HG02970 (cell line): ENCODE data around the gene USP14.

ENCODE experiments used
- ATAC-seq: cut with Tn5 transposase; IDR thresholded peaks from one replicate; pipeline ENCODE4 v1.9.1; 2021; ENCODE audit warnings: mild to moderate bottlenecking, moderate library complexity, moderate number of reproducible peaks; ENCODE audit not compliant: unreplicated experiment, low FRiP score

The USP14 gene

DNA sequence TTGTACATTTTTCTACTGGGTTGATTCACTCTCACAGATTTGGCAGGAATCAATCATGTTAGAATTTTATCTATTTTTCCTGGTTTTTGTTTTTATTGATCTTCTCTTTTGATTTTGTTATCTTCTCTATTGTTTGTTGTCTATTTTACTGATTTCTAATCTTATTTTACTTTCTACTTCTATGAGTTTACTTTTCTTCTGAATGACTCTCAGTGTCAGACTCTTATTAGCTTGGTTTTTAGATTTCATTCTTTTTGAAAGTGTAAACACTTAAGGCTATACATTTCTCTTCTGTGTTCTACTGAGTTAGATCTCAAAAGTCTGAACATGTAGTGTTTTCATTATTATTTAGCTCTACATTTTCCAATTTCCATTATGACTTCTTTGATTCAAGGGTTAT, 62.4 kb downstream of the USP14 start:
- ATAC-seq, result no peak

GRCh38 chr18:225745-226144, 67.4 kb downstream of the USP14 start:
- ATAC-seq, result no peak

- ATAC-seq, result no peak
Observed at GRCh38 chr18:227374-227773, 69.0 kb downstream of the USP14 start.

GRCh38 chr18:227902-228301, 69.5 kb downstream of the USP14 start:
- ATAC-seq, result no peak

GRCh38 chr18:228586-228985, 70.2 kb downstream of the USP14 start:
- ATAC-seq, result no peak

- ATAC-seq, result no peak
Observed at GRCh38 chr18:231563-231962, 73.2 kb downstream of the USP14 start.

- no peak for ATAC-seq
Observed at GRCh38 chr18:240175-240574, 81.8 kb downstream of the USP14 start.

- no peak for ATAC-seq
Observed at GRCh38 chr18:245282-245847, 87.0 kb downstream of the USP14 start.

GRCh38 chr18:248053-248452, 89.7 kb downstream of the USP14 start:
- no peak for ATAC-seq

GRCh38 chr18:250685-251084, 92.3 kb downstream of the USP14 start:
- no peak for ATAC-seq

GRCh38 chr18:251572-251971, 93.2 kb downstream of the USP14 start:
- no peak for ATAC-seq

- ATAC-seq, result no peak
Observed at GRCh38 chr18:253121-253520, 94.8 kb downstream of the USP14 start.

DNA sequence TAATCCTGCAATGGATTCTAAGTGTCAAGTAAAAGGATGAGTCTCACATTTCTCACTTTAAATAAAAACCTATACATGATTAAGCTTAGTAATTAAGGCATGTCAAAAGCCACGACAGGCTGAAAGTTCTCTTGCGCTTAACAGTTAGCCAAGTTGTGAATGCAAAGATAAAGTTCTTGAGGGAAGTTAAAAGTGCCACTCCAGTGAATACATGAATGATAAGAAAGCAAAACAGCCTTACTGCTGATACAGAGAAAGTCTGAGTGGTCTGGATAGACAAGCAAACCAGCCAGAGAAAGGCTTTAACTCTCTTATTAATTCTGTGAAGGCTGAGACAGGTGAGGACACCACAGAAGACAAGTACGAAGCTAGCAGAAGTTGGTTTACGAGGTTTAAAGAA, 96.8 kb downstream of the USP14 start:
- no peak for ATAC-seq

DNA sequence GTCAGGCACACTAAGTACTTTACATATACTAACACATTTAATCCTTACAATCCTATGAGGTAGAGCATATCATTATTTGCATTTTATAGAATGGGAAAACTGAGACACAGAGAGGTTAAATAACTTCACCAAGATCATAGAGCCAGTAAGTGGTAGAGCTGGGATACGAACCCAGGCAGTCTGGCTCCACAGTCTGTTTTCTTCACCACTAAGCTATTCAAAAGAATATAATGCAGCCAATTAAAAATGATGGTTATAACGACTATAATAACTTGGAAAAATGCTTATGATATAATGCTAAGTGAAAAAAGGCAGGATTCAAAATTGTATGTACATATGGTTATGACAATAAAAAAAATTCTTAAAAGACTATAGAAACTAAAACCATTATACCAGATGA, 102.2 kb downstream of the USP14 start:
- ATAC-seq, result no peak

DNA sequence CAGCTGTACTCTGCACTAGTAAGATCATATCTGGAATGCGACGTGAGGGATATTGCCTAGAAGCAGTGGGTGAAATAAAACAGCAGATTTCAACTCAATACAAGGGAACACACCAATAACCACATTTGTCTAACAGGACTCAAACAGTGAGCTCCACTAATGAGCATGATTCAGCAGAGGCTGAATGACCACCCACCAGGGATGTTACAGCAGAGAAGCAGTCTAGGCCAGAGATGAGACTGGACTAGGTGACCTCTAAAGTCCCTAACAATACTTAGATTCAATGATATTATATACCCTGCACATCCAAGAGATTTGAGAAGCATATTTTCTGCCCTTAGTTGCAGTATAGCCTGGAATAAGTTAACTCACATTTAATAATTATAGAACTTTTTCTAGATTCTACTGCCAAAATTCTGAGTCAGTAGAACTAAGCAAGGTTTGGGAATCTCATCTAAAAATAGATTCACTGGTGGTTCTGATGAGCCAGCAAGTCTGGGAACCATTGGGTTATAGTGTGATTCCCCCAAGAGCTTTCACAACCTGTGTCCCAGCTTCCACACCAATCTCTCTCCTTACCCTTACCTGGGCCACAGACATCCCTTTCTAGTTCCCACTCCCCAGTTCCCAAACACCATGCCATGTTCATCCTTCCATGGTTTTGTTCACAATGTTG, 103.2 kb downstream of the USP14 start:
- no peak for ATAC-seq
